HG03457 (cell line): ENCODE measurements around the gene ANKRD13D.

Experiments used
- ATAC-seq: cut with Tn5 transposase; IDR thresholded peaks from one replicate; pipeline ENCODE4 v1.9.1; 2021; ENCODE audit warnings: moderate number of reproducible peaks; ENCODE audit not compliant: unreplicated experiment

Gene ANKRD13D

GRCh38 chr11:67273260-67273990 lies 15.7 kb upstream of the ANKRD13D start:
- no peak for ATAC-seq

GRCh38 chr11:67274768-67275605 lies 14.1 kb upstream of the ANKRD13D start:
- ATAC-seq, result no peak

- ATAC-seq, result no peak
Measured at GRCh38 chr11:67275606-67276409, 13.3 kb upstream of the ANKRD13D start.

- no peak for ATAC-seq
Measured at GRCh38 chr11:67276781-67277230, 12.3 kb upstream of the ANKRD13D start.

- ATAC-seq, result peak; percentile 58
Measured at GRCh38 chr11:67277231-67277961, 11.7 kb upstream of the ANKRD13D start.

- no peak for ATAC-seq
Measured at GRCh38 chr11:67278135-67278938, 10.8 kb upstream of the ANKRD13D start.

GRCh38 chr11:67278939-67279588 lies 10.0 kb upstream of the ANKRD13D start:
- ATAC-seq, result no peak

GRCh38 chr11:67279589-67280340 lies 9.3 kb upstream of the ANKRD13D start:
- ATAC-seq, result no peak

GRCh38 chr11:67280341-67280787 lies 8.7 kb upstream of the ANKRD13D start:
- no peak for ATAC-seq

GRCh38 chr11:67280788-67281551 lies 8.1 kb upstream of the ANKRD13D start:
- ATAC-seq, result no peak

GRCh38 chr11:67281552-67282150 lies 7.5 kb upstream of the ANKRD13D start:
- no peak for ATAC-seq

GRCh38 chr11:67282155-67282875 lies 6.8 kb upstream of the ANKRD13D start:
- no peak for ATAC-seq

- ATAC-seq, result no peak
Measured at GRCh38 chr11:67282876-67283371, 6.2 kb upstream of the ANKRD13D start.

- no peak for ATAC-seq
Measured at GRCh38 chr11:67283481-67283963, 5.6 kb upstream of the ANKRD13D start.

GRCh38 chr11:67284811-67285540 lies 4.1 kb upstream of the ANKRD13D start:
- no peak for ATAC-seq
